GM12801 (cell line): ENCODE results near the gene ENOX2.

ENCODE experiments used
- CTCF ChIP-seq: IDR thresholded peaks from one replicate; pipeline ENCODE4 v1.5.1; 2011; ENCODE audit warnings: control low read depth; ENCODE audit not compliant: insufficient read length; ENCODE audit errors: extremely low read depth

The ENOX2 gene

DNA sequence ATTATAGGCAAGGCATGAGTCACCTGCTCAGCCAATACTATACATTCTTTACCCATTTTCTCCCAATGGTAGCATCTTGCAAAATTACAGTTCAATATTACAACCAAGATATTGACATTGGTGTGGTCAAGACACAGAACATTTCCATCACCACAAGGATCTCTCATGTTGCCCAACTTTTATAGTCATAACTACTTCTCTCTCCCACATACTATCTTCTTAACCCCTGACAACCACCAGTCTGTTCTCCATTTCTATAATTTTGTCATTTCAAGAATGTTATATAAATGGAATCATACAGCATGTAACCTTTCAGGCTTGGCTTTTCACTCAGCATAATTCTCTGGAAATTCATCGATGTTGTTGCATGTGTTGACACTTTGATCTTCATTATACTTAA, 144.9 kb downstream of the ENOX2 start:
- no peak for TF ChIP-seq CTCF

DNA sequence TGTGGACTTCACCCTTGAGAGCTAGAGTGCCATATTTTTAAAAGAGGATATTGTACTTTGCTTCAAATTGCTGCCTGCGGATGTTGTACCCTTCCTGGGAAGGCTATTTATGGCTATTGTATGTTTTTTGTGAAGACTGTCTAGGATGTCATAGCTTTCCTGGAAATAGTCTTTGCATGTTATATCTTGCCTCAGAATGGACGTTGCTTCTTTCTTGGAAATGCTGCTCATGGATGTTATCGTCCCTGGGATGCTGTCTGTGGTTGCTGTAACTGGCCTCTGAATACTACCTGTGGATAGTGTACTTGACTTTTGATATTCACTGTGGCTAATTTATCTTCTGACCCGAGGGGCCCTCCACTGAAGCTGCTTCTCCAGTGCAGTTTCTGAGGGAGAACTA, 146.8 kb downstream of the ENOX2 start:
- no peak for TF ChIP-seq CTCF

DNA sequence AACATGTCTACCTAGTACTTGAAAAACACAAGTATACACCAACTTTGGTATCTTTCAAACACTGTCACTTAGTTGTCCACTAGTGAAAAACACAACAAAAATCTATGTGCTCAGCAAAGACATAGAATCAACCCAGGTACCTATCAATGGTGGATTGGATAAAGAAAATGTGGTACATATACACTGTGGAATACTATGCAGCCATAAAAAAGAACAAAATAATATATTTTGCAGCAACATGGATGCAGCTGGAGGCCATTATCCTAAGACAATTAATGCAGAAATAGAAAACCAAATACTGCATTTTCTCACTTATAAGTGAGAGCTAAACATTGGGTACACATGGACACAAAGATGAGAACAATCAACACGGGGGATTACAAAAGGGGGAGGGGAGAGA, 148.7 kb downstream of the ENOX2 start:
- TF ChIP-seq CTCF: no peak

GRCh38 chrX:130746709-130747342, 156.2 kb downstream of the ENOX2 start:
- TF ChIP-seq CTCF: no peak

- TF ChIP-seq CTCF: no peak
These were observed 156.9 kb downstream of the ENOX2 start for GRCh38 chrX:130746077-130746476.

- TF ChIP-seq CTCF: no peak
These were observed 161.4 kb downstream of the ENOX2 start for GRCh38 chrX:130741584-130741983.

GRCh38 chrX:130741151-130741550, 161.9 kb downstream of the ENOX2 start:
- no peak for TF ChIP-seq CTCF
